Stimulated activated CD8-positive, alpha-beta memory T cell treated with anti-CD3 and anti-CD28 coated beads, Interleukin-15, amount 100 ng/mL, for 48 hours (primary cell): ENCODE measurements around the gene RPL37.
"Not testable (repeated sequence)": the region's sequence is repeated elsewhere in the genome, so short reads cannot be mapped to it uniquely, and the experiment has no call there.

ENCODE experiments used
- DNase-seq, 2 donors: peaks; one replicate each; pipeline ENCODE4 v3.0.0-alpha.2; 2020; ENCODE audit warnings: low read depth in 2 of 2

Gene RPL37

DNA sequence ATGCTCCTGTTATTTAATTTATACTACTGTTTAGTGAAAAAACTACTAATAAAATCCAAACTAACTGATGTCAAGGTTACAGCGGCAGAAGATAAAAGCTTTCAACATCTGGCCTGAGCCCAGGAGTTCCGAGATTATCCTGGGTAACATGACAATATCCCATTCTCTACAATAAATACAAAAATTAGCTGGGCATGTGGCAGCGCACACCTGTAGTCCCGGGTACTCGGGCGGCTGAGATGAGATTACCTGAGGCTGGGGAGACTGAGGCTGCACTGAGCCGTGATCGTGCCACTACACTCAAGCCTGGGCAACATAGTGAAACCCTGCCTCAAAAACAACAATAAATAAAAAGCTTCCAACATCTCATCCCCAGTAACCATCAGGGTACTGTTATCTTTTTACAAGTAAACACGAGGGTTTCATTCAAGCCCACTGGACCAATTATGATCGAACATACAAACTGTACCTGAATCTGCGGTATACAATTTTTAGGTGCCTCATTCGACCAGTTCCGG, 1.3 kb downstream of the RPL37 start:
- DNase-seq, result no peak

DNA sequence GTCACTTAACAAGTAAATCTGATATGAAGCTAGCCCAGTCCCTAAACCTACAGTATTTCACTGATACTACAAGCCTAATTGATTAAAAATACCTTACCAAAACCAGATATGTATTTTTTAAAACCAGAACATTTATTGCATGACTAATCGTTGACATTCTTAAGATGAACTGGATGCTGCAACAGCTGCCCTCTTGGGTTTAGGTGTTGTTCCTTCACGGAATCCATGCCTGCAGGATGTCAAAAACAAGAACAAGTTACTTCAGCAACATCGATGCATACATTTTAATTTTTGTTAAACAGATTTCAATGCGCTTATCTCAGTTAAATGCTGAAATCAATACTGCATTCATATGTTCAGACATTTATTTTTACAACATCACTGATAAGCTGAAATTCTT, 2.7 kb downstream of the RPL37 start:
- no peak for DNase-seq

DNA sequence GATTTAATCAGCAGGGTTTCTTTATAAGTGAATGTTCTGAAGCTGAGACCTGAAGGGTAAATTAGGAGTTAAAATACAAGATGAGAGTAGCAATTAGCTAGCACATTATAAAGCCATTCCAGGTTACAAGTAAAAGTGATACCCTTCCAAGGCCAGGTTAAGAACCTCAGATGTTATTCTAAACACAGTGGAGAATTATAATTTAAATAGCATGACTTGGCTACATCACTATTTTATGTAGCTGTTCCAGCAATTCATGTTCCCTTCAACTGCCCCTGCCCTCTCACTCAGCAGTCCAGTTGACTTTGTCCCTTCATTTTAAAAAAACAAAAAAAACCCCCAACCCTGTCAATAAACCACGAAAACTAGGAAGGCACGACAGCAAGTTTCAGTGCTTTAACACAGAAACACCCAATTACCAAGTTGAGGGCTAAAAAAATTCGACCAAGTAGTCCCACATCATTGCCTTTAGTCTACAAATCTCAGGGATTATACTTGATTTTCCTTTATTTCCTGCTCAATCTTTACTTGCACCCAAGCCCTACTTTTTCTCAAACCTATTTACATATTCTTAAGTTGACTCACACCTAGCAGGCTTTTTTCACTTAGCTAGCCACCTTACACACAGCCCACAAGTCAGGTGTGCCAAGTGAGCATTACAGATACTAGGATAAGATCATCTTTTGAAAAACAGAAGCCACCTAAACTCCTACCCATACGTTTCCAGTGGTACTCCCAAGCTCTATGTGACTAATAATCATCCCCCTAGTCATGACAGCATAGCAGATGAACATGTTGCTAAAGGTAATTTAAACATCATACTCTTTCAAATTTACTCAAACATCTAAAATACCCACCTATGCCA, 3.4 kb downstream of the RPL37 start:
- DNase-seq, result no peak

DNA sequence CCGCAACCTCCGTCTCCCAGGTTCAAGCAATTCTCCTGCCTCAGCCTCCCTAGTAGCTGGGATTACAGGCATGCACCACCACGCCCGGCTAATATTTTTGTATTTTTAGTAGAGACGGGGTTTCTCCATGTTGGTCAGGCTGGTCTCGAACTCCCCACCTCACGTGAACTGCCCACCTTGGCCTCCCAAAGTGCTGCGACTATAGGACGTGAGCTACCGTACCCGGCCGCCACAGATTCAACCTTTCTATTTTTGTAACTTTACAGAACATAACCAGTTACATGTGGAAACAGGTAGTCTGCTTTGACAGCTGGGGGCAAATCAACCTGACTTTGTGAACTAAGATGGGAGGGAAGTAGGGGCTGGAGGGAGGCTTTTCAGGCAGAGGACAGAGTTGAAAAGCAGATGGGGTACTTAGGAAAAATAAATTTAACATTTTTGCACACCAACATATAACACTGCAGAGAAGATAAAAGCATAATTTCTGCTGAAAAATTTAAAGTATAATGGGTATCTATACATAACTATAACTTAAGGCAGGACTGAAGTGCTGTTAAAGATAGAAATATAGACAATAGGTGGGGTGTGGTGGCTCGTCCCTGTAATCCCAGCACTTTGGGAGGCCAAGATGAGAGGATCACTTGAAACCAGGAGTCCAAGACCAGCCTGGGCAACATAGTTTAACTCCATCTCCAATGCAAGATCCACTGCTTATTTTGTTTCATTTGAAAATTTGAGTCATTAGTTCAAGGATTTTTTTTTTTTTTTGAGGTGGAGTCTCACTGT, 5.1 kb downstream of the RPL37 start:
- no peak for DNase-seq

DNA sequence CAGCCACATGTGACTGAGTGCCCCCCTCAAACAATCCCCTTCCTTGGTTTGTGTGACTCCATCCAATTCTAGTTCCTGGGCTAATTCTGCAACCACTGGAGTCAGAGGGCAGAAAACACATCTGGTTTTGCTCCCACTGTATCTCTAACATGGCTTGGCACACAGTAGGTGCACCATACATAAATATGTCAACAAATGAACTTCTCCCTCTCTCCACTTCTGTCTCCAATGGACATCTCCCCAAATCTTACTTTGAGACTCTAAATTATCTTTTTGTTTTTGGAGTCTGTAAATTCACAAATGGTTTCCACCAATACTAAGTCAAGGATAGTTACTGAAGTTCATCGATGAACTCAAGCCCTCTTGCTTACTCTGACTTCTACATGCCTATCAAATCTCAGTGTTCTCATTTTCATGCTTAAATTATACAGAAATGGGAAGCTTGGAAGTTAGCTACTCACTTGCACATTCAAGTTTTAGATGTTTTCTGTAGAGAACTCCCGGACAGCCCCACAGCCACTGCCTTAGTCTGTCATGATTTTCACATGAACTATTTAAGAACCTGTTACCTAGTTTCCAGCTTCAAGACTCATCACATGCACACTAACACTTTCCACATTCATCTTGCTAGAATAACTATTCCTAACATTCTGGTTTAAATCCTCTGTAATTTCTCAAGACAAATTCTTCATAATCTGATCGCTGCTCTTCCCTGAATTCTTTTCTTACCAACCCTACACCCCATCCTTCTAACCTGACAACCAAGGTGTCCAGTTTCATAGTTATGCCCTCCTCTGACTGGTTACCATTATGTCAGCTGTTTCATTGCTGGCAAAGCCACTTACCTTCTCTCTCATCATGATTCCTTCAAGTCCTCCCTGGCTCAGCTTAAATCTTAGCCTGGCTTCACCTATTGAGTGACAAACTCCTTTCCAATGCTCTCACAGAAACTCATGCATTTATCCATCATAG, 6.0 kb downstream of the RPL37 start:
- DNase-seq, result no peak

DNA sequence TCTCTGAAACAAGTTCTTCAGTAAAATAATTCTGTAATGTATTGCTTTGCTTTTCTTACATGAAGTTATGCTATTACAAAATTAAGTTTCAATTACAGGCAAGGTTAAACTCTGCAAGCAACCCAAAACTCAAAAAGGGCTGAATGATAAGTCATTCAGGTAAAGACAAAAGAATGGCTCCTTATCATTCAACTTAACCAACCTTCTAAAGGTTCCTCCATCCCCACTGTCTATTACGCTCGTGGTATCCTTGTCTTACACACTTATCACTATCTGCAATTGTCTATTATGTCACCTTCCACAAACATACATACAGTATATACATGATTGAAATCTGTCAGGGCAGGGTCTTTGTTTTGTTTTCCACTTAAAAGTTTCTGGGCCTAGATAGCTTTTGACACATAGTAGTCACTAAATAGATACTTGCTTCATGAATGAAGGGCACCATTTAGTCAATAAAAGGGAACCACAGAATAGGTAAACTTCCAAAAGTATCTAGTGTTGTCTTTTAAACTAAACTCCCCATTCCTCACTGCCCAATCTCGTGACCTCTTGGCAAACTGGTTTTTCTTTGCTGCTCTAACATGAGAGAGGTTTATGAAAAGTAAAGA, 6.9 kb downstream of the RPL37 start:
- DNase-seq, result no peak

DNA sequence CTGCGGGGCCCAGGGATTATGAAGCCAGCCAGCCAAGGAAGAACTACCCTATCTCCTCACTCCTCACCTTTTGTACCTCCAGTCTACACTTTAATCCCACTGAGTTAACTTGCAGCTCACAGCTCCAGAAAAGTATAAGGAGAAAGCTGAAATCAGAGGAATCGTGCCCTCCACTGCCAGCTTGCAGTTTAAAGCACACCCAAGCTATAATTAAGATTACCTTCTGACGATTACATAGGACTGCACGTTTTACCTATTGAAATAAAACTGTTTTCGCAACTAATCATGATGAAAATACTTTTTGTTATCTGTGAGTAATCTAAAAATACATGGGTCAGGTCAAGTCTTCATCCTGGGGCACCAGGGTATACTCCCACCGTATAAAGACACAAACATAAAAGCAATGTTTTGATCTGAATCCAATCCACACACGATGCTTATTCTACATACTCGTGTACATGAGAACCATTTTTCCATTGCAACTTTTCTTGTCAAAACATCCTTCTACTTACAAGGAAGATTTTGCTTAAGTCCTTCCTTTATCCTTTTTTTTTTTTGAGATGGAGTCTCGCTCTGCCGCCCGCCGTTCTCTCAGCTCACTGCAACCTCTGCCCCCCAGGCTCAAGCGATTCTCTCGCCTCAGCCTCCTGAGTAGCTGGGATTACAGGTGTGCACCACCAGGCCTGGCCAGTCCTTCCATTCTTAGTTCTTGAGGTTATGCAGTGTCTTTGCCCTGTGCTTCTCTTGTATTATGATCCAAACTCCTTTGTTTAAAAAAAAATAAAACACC, 7.6 kb downstream of the RPL37 start:
- no peak for DNase-seq

DNA sequence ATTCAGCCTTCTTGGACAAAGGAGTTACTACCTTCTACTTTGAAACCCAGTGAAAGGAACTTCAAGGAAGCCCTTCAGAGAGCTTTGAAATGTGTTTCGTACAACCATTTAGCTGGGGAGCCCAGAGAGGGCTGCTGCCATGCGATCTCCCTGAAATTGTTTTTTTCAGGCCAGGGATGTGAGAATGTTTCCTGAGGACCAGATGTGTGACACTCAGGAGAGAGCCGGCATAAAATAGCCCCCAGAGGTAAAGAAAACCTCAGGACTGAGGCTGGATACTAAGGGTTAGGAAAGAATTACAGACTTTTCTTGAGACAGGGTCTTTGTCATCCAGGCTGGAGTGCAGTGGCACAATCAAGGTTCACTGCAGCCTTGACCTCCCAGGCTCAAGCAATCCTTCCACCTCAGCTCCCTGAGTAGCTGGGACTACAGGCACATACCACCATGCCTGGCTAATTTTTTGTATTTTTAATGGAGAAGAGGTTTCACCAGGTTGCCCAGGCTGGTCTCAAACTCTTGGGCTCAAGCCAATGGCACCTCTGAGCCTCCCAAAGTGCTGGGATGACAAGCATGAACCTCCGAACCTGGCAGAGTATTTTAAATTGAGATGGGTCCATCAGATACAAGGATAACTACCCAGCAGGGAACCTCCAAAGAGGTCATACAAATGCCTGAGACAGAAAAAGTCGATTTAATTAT, 8.4 kb downstream of the RPL37 start:
- no peak for DNase-seq

DNA sequence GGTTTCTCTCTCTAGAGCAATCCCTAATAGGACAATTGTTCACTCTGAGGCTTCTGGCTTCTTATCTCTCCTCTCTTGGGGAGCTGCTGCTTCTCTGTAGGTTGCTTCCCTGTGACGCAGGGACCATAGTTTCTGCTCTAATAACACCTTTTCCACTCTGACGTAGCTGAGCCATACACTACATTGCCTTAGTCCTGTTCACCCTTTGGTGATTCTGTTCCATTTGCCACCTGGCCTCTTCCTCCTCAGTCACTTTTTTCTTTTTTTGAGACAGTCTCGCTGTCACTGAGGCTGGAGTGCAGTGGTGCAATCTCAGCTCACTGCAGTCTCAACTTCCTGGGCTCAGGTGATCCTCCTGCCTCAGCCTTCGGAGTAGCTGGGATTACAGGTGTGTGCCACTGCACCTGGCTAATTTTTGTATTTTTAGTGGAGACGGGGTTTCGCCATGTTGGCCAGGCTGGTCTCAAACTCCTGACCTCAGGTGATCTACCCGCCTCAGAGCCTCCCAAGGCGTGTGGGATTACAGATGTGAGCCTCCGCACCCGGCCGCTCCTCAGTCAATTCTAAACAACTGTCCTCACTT, 9.5 kb downstream of the RPL37 start:
- not testable (repeated sequence) for DNase-seq

DNA sequence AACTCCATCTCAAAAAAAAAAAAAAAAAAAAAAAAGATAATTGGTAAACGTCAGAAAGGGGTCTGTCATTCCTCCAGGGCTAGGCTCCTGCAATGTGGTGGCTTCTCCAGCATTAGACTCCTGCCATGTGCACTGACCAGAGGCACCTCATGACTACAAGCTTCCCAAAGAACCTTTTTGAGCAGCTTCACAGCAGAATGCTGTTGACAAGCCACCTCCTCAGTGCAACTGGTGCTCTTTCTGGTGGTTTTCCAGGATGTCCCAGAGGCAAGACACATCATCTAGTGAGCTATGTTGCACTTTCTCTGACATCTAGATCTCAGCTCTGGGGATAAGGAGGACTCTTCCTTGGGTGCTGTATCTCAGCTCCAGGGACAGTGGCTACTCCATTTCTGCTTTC, 11.6 kb downstream of the RPL37 start:
- DNase-seq, result no peak

DNA sequence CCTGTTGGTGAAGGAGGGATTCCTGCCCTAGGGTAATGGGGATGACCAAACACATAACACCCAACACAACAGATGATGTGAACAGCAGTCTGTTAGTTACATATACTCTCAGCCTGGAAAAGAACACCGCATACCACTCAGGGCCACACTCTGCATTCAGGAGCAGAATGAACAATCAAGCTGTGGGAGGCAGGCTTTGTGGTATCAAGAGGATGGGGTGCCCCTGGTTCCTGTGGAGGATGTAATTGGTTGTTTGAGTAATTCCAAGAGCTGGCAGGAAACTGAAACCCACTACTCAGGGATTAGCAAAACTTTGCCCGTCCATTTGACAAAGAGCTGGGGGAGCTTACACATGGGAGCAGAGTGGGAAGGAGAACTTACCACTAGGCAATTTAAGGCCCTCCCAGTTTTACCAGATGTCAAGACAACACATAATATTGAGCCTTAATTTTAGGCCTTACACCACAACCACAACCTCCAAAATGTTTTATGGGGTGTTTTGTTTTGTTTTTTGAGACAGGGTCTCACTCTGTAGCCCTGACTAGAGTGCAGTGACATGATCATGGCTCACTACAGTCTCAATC, 21.2 kb downstream of the RPL37 start:
- peak in 1 of 2 donors; percentile 54 for DNase-seq

DNA sequence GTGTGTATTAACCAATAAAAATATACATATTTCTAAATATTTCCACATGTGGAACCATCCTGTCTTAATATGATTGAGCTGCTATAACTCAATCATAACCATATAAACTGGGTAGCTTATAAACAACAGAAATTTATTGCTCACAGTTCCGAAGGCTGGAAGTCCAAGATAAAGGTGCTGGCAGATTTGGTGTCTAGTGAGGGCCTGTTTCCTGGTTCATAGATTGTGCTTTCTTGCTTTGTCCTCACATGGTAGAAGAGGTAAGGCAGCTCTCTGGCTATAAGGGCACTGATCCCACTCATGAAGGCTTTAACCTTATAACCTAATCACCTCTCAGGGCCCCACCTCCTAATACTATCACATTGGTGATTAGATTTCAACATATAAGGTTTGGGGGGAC, 22.9 kb downstream of the RPL37 start:
- DNase-seq, result no peak

DNA sequence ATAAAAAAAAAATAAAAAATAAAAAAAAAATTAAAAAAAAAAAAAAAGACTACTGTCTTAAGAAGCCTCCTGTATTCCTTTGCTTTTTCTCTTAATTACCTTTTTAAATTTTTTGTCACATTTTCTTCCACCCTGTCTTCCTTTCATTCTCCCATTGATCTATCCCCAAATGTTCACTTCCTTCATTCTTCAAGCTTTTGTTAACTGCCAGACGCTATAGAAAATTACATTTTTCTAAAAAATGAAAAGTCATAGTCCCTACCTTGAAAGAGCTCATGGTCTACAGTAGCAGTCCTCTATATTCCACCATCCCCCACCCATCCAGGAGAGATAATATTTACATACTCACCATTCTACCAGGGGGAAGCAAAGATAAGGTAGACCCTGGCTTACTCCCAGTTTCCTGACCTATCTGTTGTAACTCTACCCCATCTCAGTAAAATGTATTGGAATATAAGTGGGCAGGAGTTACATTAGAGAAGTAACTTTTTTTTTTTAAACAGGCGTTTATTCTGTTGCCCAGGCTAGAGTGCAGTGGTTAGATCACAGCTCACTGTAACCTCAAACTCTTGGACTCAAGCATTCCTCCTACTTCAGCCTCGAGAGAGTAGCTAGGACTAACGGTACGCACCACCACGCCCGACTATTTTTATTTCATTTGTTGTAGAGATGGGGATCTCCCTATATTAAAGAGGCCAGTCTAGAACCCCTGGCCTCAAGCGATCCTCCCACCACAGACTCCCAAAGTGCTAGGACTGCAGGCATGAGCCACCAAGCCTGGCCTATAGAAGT, 33.1 kb downstream of the RPL37 start:
- no peak for DNase-seq

DNA sequence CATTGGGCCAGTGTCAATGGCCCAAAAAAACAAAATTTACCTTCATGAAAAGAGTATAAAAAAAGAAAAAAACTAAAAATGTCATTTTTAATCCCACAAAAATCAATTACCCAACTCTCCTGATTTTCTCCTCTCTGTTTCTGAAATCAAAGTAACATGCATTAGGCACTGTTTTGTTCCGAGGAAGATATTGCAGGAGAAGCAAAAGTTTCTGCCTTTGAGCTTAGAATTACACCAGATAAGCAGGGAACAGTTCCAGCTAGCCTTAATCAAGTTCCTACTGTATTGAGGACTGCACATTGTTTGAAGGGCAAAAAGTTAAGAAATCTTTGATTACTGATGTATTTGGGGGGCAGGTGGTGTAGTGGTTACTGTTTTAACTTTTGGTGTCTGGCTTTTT, 35.8 kb downstream of the RPL37 start:
- DNase-seq, result no peak

DNA sequence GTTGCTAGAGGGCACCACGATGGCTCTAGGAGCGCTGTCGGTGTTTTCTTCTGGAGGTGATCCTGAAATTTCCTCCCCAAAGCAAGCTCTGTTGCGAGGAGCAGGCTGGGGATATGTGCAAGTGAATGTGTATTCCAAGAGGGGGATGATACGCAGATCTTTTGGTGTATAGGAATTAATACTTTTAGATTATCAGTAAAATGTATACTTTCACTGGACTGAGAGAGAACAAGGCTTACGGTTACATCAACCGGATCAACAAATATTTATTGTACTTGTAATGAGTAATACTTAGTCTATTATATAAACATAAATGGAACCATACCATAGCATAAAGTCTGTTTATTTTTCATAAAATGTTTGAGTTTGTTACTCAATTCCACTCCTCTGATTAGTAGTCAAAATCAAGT, 36.2 kb downstream of the RPL37 start:
- no peak for DNase-seq

DNA sequence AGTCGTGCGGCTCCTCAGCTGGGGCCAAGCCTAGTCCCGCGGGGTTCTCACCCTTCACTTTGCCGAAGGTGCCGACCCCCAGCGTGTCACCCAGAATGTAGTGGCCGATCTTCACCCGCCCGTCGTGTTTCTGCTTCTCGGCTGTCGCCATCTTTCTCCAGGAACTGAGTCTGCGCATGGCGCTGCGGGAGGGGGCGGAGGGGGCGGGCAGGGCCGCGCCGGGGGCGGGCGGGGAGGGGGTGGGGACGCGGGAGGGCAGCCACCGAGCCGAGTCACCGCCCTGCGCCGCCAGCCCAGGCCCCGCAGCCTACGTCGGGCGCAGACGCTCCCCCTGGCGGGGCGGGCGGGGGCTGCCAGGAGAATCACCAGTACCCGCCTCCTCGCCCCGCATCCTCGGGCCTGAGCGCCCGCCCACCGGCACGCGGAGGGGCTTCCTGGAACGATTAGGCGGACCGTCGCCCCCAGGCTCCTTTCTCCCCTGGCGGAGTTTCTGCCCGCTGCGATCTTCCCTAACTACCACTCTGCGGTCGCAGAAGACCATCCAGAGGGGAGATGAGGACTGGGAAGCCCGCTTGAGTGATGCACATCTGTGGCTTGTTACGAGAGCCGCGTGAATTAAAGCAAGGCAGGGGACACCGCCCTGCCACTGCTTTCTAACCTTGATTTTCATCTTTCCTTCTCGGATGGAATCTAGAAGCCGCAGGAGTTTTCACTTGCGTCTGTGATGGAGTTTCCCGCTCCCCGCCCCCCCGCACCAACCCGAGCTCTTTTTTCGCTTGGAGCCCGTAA, 36.8 kb downstream of the RPL37 start, which contains the start of gene PRKAA1:
PRKAA1 (minus strand) TSS at position 363 of the 789 bp plus-strand sequence; CDS start at position 178, 185 bp downstream.
- DNase-seq, result peak; percentile 83 to 85
